Esophagus squamous epithelium (tissue), 4 donors: ENCODE results near the gene ITSN1.

Source experiments
- CTCF ChIP-seq, 6 experiments: fragments of 450-650 bp in 4 of 6; fragments of 200-600 bp in 2 of 6; sonication (generic) in 2 of 6; IDR thresholded peaks; one replicate each; pipeline ENCODE4 v1.5.1; 2016 to 2019; ENCODE audit warnings: antibody characterized with exemption in 6 of 6, mild to moderate bottlenecking in 4 of 6, moderate library complexity in 4 of 6
- POLR2A ChIP-seq, 4 donors: fragments of 450-650 bp; IDR thresholded peaks; one replicate each; pipeline ENCODE4 v1.6.1; 2017; ENCODE audit warnings: antibody characterized with exemption in 4 of 4, mild to moderate bottlenecking in 4 of 4, moderate library complexity in 3 of 4

DNA sequence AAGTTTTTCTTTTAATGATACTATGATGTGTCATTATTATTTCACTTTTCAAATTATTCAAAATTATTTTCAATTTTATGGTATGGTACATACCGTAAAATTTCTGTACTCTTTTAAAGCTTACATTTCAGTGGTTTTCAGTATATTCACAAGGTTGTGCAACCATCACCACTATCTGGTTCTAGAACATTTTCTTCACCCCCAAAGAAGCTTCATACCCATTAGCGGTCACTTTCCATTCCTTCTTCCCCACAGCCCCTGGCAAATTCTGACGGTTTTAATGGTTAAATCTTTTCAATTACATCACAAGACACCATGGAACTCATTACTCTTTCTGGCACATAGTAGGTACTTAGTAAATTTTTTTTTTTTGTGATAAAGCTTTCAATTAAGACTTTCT, 296.1 kb downstream of the ITSN1 start:
- TF ChIP-seq CTCF (IDR thresholded peaks at IDR 0.05) (no peak), POLR2A (IDR thresholded peaks at IDR 0.05) (no peak)
